ENCODE results near the gene EID2. TPM values are rescaled to one million over a fixed set of nuclear protein-coding genes. Genes with fewer than 3 reads are reported as not detected.

EID2 gene
- total RNA-seq, 1 donor from 2014 or later = 19.2 TPM

DNA sequence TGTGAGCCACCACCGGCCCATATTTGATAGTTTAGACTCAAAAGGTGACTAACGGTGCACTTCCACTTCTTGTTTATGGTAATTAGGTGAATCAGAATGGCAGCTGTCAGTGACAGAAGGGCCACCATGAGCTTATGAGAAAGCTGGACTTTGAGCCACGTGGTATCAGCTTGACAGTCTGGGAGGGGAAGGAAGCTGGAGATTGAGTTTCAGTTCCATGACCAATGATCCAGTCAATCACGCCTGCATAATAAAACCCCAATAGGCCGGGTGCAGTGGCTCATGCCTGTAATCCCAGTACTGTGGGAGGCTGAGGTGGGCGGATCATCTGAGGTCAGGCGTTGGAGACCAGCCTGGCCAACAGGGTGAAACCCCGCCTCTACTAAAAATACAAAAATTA lies 15.5 kb downstream of the EID2 start:
- Mint-ChIP-seq H3K4me1 (ENCODE audit: unreplicated experiment) (no peaks in the 10 kb centered on the region), H3K4me3 (no peak overlapping the region), H3K36me3 (peaks cover 7% of the 10 kb centered on the region), H3K27me3 (no peaks in the 10 kb centered on the region), H3K27ac (no peak overlapping the region), H3K9me3 (no peaks in the 10 kb centered on the region)
- TF ChIP-seq, protein P1, sequence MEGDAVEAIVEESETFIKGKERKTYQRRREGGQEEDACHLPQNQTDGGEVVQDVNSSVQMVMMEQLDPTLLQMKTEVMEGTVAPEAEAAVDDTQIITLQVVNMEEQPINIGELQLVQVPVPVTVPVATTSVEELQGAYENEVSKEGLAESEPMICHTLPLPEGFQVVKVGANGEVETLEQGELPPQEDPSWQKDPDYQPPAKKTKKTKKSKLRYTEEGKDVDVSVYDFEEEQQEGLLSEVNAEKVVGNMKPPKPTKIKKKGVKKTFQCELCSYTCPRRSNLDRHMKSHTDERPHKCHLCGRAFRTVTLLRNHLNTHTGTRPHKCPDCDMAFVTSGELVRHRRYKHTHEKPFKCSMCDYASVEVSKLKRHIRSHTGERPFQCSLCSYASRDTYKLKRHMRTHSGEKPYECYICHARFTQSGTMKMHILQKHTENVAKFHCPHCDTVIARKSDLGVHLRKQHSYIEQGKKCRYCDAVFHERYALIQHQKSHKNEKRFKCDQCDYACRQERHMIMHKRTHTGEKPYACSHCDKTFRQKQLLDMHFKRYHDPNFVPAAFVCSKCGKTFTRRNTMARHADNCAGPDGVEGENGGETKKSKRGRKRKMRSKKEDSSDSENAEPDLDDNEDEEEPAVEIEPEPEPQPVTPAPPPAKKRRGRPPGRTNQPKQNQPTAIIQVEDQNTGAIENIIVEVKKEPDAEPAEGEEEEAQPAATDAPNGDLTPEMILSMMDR (conservative IDR thresholded peaks at IDR 0.05) = no peak
- no peak for DNase-seq (ENCODE audit: extremely low spot score, unreplicated experiment)

DNA sequence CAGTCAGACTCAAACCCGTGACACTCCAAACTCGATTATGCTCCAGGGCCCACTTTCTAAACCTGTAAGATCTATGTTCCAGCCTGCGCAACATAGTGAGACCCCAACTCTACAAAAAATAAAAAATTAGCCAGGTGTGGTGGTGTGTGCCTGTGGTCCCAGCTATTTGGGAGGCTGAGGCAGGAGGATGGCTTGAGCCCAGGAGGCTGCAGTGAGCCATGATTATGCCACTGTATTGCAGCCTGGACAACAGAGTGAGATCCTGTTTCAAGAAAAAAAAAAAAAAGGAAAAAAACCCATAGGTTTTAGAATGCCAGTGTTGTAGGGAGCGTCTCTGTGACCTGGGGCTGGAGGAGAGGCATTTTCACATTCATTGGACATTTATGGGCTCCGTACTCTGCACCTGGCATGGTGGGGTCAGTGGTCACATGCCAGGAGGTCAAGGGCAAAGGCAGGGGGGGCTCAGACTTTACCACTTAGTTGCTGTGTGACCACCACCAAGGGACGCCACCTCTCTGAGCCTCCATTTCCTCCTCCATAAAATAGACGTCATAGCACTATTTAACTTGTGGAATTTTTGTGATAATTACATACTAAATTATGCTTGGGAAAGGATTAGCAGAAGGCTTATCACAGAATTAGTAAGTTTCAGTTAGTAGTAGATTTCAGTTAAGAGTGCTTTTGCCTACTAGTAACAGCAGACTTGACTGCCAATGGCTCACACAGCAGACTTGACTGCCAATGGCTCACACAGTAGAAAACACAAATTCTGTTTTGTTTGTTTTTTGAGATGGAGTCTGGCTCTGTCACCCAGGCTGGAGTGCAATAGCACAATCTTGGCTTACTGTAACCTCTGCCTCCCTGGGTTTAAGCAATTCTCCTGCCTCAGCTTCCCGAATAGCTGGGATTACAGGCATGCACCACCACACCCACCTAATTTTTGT lies 19.1 kb downstream of the EID2 start:
- H3K27ac Mint-ChIP-seq = no peak overlapping the region
- H3K9me3 Mint-ChIP-seq = no peaks in the 10 kb centered on the region
- peaks cover 6% of the 10 kb centered on the region for H3K36me3 Mint-ChIP-seq
- no peak for DNase-seq (ENCODE audit: extremely low spot score, unreplicated experiment)
- no peak overlapping the region for H3K4me3 Mint-ChIP-seq
- TF ChIP-seq, protein P1 (conservative IDR thresholded peaks at IDR 0.05) = no peak
- peaks cover 27% of the 10 kb centered on the region for H3K27me3 Mint-ChIP-seq
- H3K4me1 Mint-ChIP-seq (ENCODE audit: unreplicated experiment) = peaks cover 7% of the 10 kb centered on the region

GRCh38 chr19:39518975-39519374 lies 21.0 kb downstream of the EID2 start:
- H3K27ac Mint-ChIP-seq = no peak overlapping the region
- no peaks in the 10 kb centered on the region for H3K9me3 Mint-ChIP-seq
- H3K27me3 Mint-ChIP-seq = peaks cover 44% of the 10 kb centered on the region
- TF ChIP-seq, protein P1 (conservative IDR thresholded peaks at IDR 0.05) = no peak
- no peak overlapping the region for H3K4me3 Mint-ChIP-seq
- peaks cover 10% of the 10 kb centered on the region for H3K4me1 Mint-ChIP-seq (ENCODE audit: unreplicated experiment)
- peaks cover 3% of the 10 kb centered on the region for H3K36me3 Mint-ChIP-seq
- no peak for DNase-seq (ENCODE audit: extremely low spot score, unreplicated experiment)

DNA sequence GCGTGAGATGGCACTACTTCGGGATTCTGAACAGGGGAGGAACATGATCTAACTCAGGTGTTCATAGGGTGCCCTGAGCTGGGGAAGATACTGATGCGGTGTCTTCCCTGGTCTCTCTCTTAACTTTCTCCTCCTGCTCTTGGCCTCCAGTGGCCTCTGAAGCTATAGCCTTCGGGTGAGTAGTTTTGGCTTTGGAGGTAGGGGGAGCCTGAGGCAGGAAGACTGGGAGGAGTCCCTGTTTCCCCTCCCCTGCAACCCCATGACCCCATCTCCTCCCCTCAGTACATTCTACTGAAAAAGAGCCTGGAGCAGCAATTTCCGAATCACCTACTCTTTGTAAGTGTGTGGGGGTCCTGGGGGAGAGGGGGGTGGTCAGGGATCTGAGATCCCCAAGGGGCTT lies 21.5 kb downstream of the EID2 start:
- TF ChIP-seq, protein P1 (conservative IDR thresholded peaks at IDR 0.05) = no peak
- H3K27ac Mint-ChIP-seq = no peak overlapping the region
- H3K9me3 Mint-ChIP-seq = no peaks in the 10 kb centered on the region
- no peak overlapping the region for H3K4me3 Mint-ChIP-seq
- peaks cover 3% of the 10 kb centered on the region for H3K36me3 Mint-ChIP-seq
- H3K27me3 Mint-ChIP-seq = peaks cover 49% of the 10 kb centered on the region
- no peak for DNase-seq (ENCODE audit: extremely low spot score, unreplicated experiment)
- peaks cover 10% of the 10 kb centered on the region for H3K4me1 Mint-ChIP-seq (ENCODE audit: unreplicated experiment)

DNA sequence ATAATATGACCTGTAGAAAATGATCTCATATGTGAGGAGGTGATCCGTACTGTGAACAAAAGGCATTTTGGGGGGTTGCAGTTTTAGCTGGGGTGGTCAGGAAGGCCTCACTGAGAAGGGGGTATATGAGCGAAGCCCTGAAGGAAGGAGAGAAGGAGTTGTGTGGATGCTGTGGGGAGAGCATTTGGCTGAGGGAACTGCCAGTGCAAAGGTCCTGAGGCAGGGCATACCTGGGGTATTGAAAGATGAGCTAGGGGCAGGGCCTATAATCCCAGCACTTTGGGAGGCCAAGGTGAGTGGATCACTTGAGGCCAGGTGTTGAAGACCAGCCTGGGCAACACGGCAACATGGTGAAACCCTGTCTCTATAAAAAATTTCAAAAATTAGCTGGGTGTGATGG lies 22.5 kb downstream of the EID2 start:
- no peak for DNase-seq (ENCODE audit: extremely low spot score, unreplicated experiment)
- TF ChIP-seq, protein P1 (conservative IDR thresholded peaks at IDR 0.05) = no peak
- Mint-ChIP-seq H3K4me1 (ENCODE audit: unreplicated experiment) (peaks cover 10% of the 10 kb centered on the region), H3K27ac (no peak overlapping the region), H3K4me3 (peak overlapping the region; percentile 42), H3K36me3 (peaks cover 3% of the 10 kb centered on the region), H3K27me3 (peaks cover 56% of the 10 kb centered on the region), H3K9me3 (no peaks in the 10 kb centered on the region)

Data from type B pancreatic cell (in vitro differentiated cells).